Natural killer cell (primary cell): Measurements from ENCODE around the gene FCGR3A. TPM values are rescaled to one million over a fixed set of nuclear protein-coding genes. Genes with fewer than 3 reads are reported as not detected.

ENCODE experiments used
- ATAC-seq, 3 donors: fragments of 150-1000 bp in 2 of 3; fragments of 200-7000 bp in 1 of 3; cut with Tn5 transposase; 1 replicate in 1 of 3; 2 replicates in 2 of 3; pipeline ENCODE4 v1.10.0; 2021; ENCODE audit warnings: mild to moderate bottlenecking in 2 of 3, moderate library complexity in 2 of 3
- DNase-seq, 2 donors: peaks; one replicate each; pipeline versions ENCODE4 v3.0.0 to v3.0.0-alpha.2; 2013 to 2021; ENCODE audit warnings: mixed read lengths in 1 of 2
- H3K27ac ChIP-seq: one replicate; pipeline ENCODE4 v1.5.1; 2013; ENCODE audit warnings: mild to moderate bottlenecking, low read length
- H3K27me3 ChIP-seq: one replicate; pipeline ENCODE4 v1.6.1; 2013; ENCODE audit warnings: low read length; ENCODE audit not compliant: control insufficient read depth, insufficient read depth
- H3K36me3 ChIP-seq: one replicate; pipeline ENCODE4 v1.6.1; 2013; ENCODE audit warnings: low read length; ENCODE audit not compliant: control insufficient read depth, insufficient read depth
- H3K4me1 ChIP-seq: one replicate; pipeline ENCODE4 v1.6.1; 2013; ENCODE audit warnings: low read length; ENCODE audit not compliant: control insufficient read depth, insufficient read depth
- H3K4me3 ChIP-seq: one replicate; pipeline ENCODE4 v1.5.1; 2013; ENCODE audit warnings: low read length
- H3K9me3 ChIP-seq: one replicate; pipeline ENCODE4 v1.6.1; 2013; ENCODE audit warnings: low read length; ENCODE audit not compliant: control insufficient read depth, insufficient read depth
- H3K27ac Mint-ChIP-seq, 2 donors: one replicate each; pipeline ENCODE4 v1.8.0; 2022; ENCODE audit warnings: mild to moderate bottlenecking in 2 of 2, mixed read lengths in 2 of 2, moderate library complexity in 1 of 2
- H3K27me3 Mint-ChIP-seq, 2 donors: one replicate each; pipeline ENCODE4 v1.8.0; 2022; ENCODE audit warnings: low read depth in 2 of 2, mixed read lengths in 2 of 2
- H3K36me3 Mint-ChIP-seq: one replicate; pipeline ENCODE4 v1.8.0; 2022; ENCODE audit warnings: mixed read lengths
- H3K4me1 Mint-ChIP-seq, 2 donors: one replicate each; pipeline ENCODE4 v1.8.0; 2022; ENCODE audit warnings: mixed read lengths in 2 of 2
- H3K4me3 Mint-ChIP-seq: one replicate; pipeline ENCODE4 v1.8.0; 2022; ENCODE audit warnings: mild to moderate bottlenecking, moderate library complexity, mixed read lengths
- H3K9me3 Mint-ChIP-seq, 2 donors: one replicate each; pipeline ENCODE4 v1.8.0; 2022; ENCODE audit warnings: mixed read lengths in 2 of 2
- CTCF ChIP-seq: fragments of 200-600 bp; IDR thresholded peaks from one replicate; pipeline ENCODE4 v1.8.0; 2022; ENCODE audit warnings: antibody characterized with exemption
- WGBS: methylation state at CpG from one replicate; pipeline ENCODE4 v1.1.7; 2013; ENCODE audit warnings: missing lambda C conversion rate; ENCODE audit not compliant: insufficient coverage; 5-methylcytosine and 5-hydroxymethylcytosine counted together
- intact Hi-C: fragments of 100-400 bp; cut with micrococcal nuclease; formaldehyde crosslinking; loops from one replicate; pipeline ENCODE4 v1.14.2; 2022
- total RNA-seq, 4 donors: library from RNA; stranded (reverse); fragments of 120-200 nt in 1 of 4; gene quantifications; one replicate each; pipeline versions ENCODE4 v1.2.3 to v1.2.4, GENCODE V29; 2013 to 2022

The FCGR3A gene
- total RNA-seq, 3 donors from 2014 or later (not counting 1 experiment from before 2014, with no cell fraction given): 557 to 892 (median 848) TPM

DNA sequence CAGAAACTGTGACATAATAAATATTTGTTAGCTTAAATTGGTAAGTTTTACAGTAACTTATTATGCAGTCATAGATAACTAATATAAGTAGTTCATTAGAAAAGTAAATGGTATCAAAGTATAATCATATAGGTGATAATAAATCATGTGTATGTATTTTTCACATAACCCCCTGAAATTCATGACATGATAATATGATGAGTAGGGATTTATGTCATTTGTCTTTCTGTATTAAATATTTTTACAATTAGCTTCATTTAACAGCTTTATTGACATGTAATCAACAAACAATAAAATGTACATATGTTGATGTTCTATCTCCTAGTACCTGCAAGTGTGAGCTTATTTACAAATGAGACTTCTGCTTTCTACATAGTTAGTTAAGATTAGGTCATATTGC, 54.1 kb downstream of the FCGR3A start:
- H3K27me3 Mint-ChIP-seq: peaks cover 30 to 42% of the 10 kb centered on the region in 2 donors
- peaks cover 6% of the 10 kb centered on the region for H3K27me3 ChIP-seq
- no peak for TF ChIP-seq CTCF

DNA sequence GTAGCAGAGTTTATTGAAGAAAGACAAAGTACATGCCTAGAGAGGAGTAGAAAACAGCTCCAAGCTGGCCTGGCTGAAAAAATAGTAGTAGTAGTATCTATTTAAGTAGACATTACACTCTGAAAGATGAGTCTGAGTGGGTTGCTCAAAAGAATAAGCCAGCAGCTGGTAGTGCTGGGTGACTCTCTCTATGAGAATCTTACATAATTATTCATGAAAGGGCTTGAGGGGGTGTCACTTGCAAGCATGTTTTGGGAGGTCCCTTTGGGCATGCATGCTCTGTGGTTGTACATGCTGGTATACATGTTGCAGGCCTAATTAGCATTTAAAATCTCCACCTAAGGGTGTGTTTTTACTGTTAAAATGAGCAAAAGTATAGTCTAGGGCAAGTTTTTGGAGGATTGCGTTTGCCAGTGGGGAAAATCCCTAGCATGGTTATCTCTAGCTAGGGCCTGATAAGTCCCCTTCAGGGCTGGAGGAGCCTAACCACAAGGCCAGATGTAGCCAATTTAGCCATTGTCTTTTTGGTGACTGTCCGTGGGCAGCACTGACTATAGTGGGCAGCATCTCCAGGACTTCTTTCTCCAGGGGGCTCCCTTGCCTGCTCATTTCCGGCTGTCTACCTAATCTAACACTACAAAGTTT, 55.4 kb downstream of the FCGR3A start:
- no peaks in the 10 kb centered on the region for H3K9me3 Mint-ChIP-seq
- Histone ChIP-seq H3K27me3 (peaks cover 6% of the 10 kb centered on the region), H3K27ac (no peak overlapping the region), H3K36me3 (no peaks in the 10 kb centered on the region), H3K4me3 (no peak overlapping the region), H3K9me3 (no peaks in the 10 kb centered on the region), H3K4me1 (peaks cover 5% of the 10 kb centered on the region)
- no peak for TF ChIP-seq CTCF
- DNase-seq (no peak), ATAC-seq (no peak)
- 88% methylated on average over 2 of the region's 3 CpGs for WGBS
- intact Hi-C loops: no loop called here
- H3K4me1 Mint-ChIP-seq: peaks cover 12 to 14% of the 10 kb centered on the region in 2 donors
- no peak overlapping the region for H3K27ac Mint-ChIP-seq
- no peak overlapping the region for H3K4me3 Mint-ChIP-seq
- no peaks in the 10 kb centered on the region for H3K36me3 Mint-ChIP-seq
- H3K27me3 Mint-ChIP-seq: peaks cover 39 to 51% of the 10 kb centered on the region in 2 donors

More for the DNA sequence above, 54.1 kb downstream of the FCGR3A start:
- Histone ChIP-seq H3K27ac (no peak overlapping the region), H3K36me3 (no peaks in the 10 kb centered on the region), H3K9me3 (no peaks in the 10 kb centered on the region), H3K4me3 (no peak overlapping the region), H3K4me1 (peaks cover 8% of the 10 kb centered on the region)
- H3K9me3 Mint-ChIP-seq: no peaks in the 10 kb centered on the region
- H3K36me3 Mint-ChIP-seq: no peaks in the 10 kb centered on the region
- no peak for ATAC-seq
- H3K4me1 Mint-ChIP-seq: peaks cover 17 to 24% of the 10 kb centered on the region in 2 donors
- H3K4me3 Mint-ChIP-seq: no peak overlapping the region
- DNase-seq: no peak
- H3K27ac Mint-ChIP-seq: no peak overlapping the region
- intact Hi-C loops: no loop called here

DNA sequence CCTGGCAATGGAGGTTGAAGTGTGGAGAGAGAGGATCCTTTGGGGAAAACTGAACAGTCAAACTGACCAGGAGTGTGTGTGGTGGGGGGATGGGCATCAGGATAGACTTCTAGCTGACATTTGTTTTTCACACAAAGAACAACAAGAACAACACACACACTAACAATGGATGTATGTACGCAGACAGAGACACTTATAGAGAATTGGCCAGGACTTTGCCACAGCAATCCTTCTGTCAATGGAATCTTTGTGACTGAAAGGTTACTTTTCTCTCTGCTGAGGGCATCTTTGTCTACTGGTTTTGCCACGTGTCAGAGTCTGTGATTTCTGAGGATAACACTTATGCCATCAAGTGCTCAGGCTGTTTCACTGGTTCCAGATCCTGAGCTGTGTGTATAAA, 56.8 kb downstream of the FCGR3A start:
- intact Hi-C loops: no loop called here
- H3K27me3 ChIP-seq: peaks cover 6% of the 10 kb centered on the region
- H3K27me3 Mint-ChIP-seq: peaks cover 41 to 55% of the 10 kb centered on the region in 2 donors

More for the DNA sequence above, 56.8 kb downstream of the FCGR3A start:
- Mint-ChIP-seq H3K9me3 (no peaks in the 10 kb centered on the region), H3K27ac (no peak overlapping the region), H3K4me3 (no peak overlapping the region), H3K36me3 (no peaks in the 10 kb centered on the region), H3K4me1 (peaks cover 8 to 12% of the 10 kb centered on the region in 2 donors)
- H3K4me3 ChIP-seq: no peak overlapping the region
- no peaks in the 10 kb centered on the region for H3K36me3 ChIP-seq
- DNase-seq (no peak), ATAC-seq (peak in 1 of 3 donors; percentile 41)
- 85% methylated on average over 2 of the region's 2 CpGs for WGBS
- no peak overlapping the region for H3K27ac ChIP-seq
- peaks cover 5% of the 10 kb centered on the region for H3K4me1 ChIP-seq
- TF ChIP-seq CTCF: no peak
- no peaks in the 10 kb centered on the region for H3K9me3 ChIP-seq

Other genes with a start within 250 kb of the FCGR3A start
- gene MPZ, start 239.8 kb downstream of the FCGR3A start, total RNA-seq: 1 to 10 TPM; 4.6 to 9.0 (median 8.7) TPM
- gene SDHC, start 235.4 kb downstream of the FCGR3A start, total RNA-seq: 10 to 100 TPM; 74.5 to 97.3 (median 86.0) TPM
- not detected for gene CFAP126, start 181.9 kb downstream of the FCGR3A start, total RNA-seq
- 10 to 100 TPM in 2 of 3 donors, 1 to 10 TPM in 1; 7.5 to 34.6 (median 13.9) TPM for gene FCGR2A, start 44.4 kb downstream of the FCGR3A start, total RNA-seq
- gene HSPA6, start 25.3 kb downstream of the FCGR3A start, total RNA-seq: 1 to 10 TPM; 5.8 to 6.5 (median 6.0) TPM
- gene FCGR3B, start 81.4 kb upstream of the FCGR3A start, total RNA-seq: 10 to 100 TPM; 12.8 to 29.6 (median 18.2) TPM
- 10 to 100 TPM; 12.6 to 76.9 (median 17.0) TPM for gene FCGR2B, start 113.3 kb upstream of the FCGR3A start, total RNA-seq
- gene FCRLA, start 157.4 kb upstream of the FCGR3A start, total RNA-seq: under 1 TPM; 0.41 to 0.90 (median 0.80) TPM
- gene FCRLB, start 171.7 kb upstream of the FCGR3A start, total RNA-seq: 1 to 10 TPM; 3.6 to 6.2 (median 5.2) TPM
- 10 to 100 TPM; 26.9 to 31.7 (median 28.5) TPM for gene DUSP12, start 200.0 kb upstream of the FCGR3A start, total RNA-seq
- gene ATF6, start 216.5 kb upstream of the FCGR3A start, total RNA-seq: 10 to 100 TPM; 16.8 to 25.0 (median 21.8) TPM